C1 segment of cervical spinal cord (tissue), 14 donors: ENCODE results near the gene TIRAP.
A peak's percentile ranks its signal among the peaks of the same experiment; 100 is the strongest.

Source experiments
- DNase-seq, 14 donors: peaks; one replicate each; lab custom pipeline; 2025; lab: John Stamatoyannopoulos, UW

Gene TIRAP

DNA sequence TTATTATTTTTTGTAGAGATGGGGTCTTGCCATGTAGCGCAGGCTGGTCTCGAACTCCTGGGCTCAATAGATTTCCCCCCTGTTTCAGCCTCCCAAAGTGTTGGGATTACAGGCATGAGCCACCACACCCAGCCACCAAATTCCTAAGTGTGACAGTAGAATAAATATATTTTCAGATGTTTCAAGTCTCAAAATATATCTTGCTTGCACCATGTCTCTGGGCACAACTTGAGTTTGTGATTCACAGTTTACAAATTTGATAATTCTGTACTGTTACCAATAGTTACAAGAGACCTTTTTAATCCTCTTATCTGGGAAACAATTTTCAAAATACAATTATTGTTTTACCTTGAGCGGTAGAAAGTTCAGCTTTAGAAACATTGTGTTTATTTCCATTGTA is 40.1 kb downstream of the TIRAP start:
- no peak for DNase-seq

GRCh38 chr11:126327281-126328000 is 44.5 kb downstream of the TIRAP start:
- no peak for DNase-seq

GRCh38 chr11:126328001-126328390 is 45.1 kb downstream of the TIRAP start:
- no peak for DNase-seq

DNA sequence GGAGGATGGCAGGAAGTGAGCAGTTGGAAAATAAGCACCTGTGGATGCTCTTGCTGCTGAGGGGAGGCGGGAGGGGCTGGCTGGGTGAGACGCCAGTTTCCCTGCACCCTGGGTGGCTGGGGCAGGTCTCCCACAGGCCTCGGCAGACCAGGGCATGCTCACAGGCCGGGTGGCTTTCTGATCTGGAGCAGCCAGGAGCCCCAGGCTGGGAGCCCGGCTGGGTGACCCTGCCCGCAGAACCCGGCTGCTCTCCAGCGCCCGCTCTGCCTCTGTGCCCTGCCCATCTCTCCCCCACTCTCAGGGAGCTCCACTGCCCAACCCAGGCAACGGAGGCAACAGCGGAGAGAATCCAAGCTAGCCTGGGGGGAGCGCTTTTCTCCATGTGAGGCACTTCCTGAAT is 45.6 kb downstream of the TIRAP start:
- DNase-seq, result no peak

DNA sequence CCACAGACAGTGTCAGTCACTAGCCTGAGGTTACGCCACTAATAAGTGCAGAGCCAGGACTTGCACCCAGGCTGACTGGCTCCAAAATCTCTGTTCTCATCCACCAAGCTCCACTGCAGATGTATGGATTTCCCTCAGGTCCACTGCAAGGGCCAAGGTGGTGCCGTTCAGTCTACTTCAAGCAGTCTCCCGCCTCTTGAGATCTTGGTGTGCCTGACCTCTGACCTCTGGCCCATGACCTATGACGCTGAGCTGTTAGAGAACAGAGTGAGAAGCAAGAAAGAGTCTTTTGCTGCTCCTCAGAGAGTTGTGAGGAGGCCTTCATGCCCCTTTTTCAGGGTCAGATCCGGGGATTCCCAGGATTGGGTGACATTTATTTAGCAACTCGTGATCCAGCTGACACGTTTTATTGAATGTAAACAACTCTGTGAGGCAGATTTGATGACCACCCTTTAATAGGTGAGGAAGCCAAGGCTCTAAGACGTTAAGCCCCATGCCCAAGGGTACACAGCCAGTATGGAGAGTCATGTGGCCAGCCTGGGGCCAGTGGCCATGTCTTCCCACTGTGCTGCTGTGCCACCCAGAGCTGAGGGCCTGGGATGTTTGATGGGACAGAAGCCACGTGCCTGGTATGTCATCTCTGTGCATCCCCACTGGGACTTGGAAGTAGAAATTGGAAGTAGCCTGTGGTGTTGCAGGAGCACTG is 46.2 kb downstream of the TIRAP start:
- no peak for DNase-seq

DNA sequence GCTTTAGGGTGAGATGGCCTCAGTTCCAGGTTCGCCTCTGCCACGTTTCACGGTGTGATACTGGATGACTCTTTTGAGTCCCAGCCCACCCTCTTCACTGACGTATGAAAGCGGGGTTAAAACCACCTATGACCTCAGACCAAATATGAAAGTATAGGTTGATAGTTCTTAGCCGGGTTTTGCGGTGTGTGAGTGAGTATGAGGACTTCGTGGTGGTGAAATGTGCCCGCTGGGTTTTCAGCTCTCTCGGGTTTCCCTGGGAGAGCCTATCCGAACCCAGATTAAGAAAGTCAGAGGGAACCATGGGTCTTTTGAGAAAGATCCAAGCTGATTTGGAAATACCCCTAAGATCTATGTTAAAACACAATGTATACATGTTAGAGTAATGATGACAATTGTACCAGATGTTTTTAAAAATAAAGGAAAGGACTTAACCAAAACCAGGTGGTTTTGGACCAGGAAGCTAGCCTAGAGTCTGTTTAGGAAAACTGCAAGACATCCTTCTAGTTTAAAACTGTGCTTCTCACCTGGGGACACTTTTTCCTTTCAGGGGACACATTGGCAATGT is 46.8 kb downstream of the TIRAP start:
- no peak for DNase-seq

GRCh38 chr11:126331286-126331685 is 48.4 kb downstream of the TIRAP start:
- no peak for DNase-seq

GRCh38 chr11:126332221-126332711 is 49.4 kb downstream of the TIRAP start:
- peak in 2 of 14 donors; percentile 58 to 74 for DNase-seq

GRCh38 chr11:126333142-126333541 is 50.2 kb downstream of the TIRAP start:
- DNase-seq, result no peak

DNA sequence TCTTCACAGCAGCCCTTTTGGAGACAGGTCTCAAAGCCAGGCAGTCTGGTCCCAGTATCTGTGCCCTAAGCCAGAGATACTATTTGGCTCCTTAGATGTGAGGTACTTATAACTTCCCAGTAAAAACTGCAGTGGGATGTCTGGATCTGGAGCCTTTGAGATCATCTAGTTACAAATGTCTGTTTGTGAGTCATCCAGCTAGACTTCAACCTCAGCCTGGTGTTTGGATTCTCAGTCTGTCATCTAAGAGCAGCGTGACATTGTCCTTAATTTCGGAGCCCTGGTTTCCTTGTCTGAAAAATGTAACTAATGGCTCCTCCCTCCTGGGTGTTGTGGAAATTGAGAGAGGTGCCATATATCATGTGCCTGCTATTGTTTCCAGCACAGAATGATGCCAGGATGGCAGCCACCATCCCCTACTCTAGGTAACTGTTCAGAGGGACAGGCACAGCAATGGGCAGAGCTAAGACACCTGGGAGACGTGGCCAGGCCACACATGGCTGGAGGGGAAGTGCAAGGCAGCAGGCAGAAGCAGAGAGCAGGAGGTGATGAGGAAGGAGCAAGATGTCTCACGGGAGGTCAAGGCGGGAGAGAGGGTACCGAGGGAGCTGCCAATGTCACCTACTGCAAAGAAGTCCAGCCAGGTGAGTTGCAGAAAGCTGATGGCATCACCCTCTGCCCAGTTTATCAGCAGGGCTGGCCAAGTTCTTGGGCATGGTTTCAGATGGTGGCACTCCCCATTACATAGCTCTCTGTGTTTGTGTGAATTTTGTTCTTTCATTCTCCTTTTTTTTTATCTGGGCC is 52.0 kb downstream of the TIRAP start:
- no peak for DNase-seq

DNA sequence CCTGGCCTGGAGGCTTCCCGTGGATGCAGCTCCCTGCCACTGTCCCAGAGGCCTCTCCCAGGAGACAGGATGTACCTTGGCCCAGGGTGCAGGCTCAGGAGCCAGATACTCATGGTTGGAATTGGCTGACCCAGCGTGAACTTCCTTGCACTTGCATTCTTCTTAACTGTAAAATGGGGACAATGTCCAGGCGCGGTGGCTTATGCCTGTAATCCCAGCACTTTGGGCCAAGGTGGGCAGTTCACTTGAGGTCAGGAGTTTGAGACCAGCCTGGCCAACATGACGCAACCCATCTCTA is 52.5 kb downstream of the TIRAP start:
- no peak for DNase-seq

GRCh38 chr11:126336138-126336541 is 53.2 kb downstream of the TIRAP start:
- DNase-seq, result no peak

GRCh38 chr11:126336671-126337101 is 53.8 kb downstream of the TIRAP start:
- no peak for DNase-seq

DNA sequence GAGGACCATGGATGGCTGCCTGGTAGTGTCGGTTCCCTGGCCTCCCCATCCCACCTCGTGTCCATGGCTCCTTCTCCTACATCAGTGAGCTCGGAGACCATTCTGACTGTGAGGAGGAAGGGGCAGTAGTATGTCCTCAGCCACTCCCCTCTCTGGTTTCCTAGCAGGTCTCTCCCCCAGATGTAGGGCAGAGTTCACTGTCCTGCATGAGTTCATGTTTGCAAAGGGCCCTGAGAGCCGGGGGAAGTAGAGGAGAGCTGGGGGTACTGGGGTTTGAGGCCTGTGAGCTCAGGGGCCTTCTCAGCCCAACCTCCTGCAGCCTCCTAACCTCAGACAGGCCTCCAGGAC is 54.2 kb downstream of the TIRAP start:
- DNase-seq, result no peak

DNA sequence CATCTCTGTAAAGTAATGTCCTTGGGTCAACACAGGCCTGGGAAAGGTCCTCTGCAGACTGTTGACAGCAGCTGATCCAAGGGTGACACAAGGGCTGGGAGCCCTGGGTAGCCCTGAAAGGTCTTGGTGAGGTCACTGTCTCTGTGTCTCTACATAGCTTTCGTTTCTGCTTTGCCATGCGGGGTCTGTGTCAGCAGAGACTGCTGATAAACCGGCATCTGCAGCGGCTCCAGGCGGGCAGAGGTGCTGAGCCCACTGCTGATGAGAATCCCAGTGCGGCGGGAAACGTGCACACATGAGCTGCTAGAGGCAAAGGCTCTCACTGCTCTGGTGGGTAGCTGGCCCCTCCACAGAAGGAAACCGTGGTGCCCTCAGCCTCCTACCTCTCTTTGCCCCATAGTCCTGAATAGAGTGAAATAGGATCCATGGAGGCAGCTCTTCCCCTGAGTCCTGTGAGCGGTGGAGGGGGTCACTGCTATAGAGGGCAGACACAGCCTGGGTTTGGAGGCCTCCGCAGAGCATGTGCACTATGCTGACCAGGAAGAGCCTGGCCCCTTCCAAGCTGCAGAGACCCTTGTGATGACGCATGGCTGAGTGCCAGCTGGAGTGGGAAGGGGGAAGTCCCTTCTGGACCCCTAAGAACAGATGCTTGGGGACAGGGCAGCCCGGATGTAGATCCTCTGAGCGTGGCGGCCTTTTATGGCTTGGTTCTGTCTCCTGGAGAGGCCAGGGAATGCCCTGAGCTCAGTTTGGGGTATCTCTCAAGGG is 54.8 kb downstream of the TIRAP start:
- DNase-seq, result no peak

DNA sequence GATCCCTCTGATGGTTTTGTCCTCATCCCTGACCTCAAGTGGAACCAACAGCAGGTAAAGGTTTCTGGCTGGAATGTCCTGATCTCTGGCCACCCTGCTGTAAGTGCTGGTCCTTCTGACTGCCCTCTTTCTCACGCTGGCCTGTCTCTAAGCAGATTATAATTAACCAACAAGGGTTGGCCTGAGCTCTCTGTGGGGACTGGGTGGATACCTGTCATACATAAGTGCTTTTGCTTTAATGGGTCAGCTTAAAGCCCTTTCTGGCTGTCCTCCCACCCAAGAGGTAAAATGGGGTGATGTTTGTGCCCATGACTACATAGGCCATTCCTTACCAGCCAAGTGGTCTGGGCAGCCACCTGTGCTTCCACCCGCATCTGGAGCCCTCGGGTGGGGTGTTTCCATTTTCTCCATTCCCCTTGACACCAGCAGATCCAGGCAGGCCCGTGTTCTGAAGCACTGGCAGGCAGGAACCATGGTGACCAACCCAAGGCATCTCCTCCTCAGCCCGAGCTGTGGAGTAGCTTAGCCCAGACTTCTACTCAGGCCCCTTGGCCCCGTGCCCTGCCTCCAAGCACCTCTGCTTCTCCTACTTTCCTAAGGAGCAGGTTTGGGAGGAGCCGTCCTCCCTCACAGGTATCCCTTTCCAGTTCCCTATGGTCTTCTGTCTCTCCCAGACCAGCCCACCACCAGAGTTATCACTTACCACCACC is 55.6 kb downstream of the TIRAP start:
- DNase-seq, result no peak

DNA sequence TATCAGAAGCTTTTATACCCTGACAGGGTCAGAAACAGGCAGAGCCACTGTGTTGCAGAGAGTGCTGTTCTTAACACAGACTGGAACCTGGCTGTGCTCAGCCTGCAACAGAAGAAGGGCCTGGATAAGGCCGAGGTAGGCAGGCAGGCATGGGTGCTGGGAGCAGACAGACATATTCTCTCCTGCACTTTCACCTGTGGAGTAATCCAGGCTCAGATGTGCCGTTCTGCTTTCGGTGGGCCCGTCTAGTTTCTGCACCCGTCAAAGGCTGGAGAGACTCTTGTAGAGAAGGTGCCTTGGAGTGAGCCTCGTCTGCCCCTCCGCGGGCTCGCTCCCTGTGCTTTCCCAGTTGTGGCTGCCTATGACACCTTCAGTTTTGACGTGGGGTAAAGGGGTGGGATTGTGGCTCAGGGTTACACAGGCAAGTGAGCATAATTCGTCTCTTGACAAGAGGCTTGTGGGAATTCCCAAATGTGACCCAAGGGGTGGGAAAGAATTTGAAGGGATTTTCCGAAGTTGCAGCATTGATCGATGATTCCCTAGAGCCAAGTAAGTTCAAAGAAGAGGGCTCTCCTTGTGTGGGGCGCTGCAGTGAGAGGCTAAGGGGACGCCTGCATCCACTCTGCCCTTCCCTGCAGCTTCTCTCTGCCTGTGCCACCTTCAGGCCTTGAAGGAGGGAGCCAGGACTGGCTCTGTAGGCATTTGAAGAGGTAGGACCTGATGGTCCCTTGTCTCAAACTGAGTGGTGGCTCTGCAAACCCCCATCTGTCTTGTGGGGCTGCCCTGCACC is 56.4 kb downstream of the TIRAP start:
- no peak for DNase-seq

GRCh38 chr11:126339863-126340434 is 57.1 kb downstream of the TIRAP start:
- no peak for DNase-seq

DNA sequence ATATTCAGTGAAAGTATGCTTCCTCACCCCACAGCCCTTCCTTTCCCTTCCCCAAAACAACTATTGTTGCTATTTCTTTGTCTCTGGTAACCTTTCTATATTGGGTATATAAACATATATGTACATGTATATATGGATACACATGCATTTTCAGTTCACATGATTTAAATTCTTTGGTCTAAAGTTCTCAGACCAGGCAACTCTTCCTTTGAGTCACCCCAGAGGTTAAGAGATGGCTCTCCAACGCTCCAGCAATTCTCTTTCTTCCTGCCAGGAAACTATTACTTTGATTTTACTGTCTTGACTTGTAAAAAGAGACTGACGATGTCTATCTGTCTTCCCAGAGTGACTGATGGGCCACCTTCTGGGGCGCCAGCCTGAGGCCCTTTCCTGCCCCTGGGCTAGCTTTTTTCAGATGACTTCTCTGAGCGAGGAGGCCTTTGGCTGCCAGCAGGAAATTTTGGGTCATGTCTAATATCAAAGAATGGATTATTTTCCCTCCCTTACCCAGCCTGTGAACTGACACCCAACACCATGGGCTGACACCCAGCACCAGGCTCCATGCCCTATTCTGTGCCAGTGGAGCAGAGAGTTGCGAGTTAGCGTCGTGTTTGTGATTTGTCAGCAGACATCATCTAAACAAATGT is 58.2 kb downstream of the TIRAP start:
- no peak for DNase-seq
